Measurements from ENCODE around the gene LIPC.

Gene LIPC

DNA sequence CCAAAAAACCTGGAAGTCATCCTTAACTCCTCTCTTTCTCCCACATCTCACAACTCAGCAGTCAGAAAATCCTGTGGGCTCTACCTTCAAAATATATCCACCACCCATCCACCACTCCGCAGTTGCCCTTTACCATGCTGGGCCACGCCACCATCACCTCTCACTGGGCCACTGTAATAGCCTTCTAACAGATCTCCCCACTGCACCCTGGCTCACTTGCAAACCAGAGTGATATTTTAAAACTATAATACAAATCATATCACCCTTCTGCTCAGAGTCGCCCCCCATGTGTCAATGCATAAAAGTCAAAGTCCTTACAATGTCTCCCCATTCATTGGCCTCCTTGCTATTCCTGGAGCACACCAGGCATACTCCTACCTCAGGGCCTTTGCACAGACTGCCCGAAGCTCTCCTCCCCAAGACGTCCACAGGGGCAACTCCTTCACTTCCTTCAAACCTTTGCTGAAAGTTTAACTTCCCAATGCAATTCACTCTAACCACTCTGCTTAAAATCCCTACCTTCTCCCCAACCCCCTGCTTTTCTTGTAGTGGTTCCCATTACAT is 1.5 kb upstream of the LIPC start:
- Histone ChIP-seq H3K36me3 (ENCODE audit: control insufficient read depth, insufficient read depth, low read length) (no peaks in the 10 kb centered on the region), H3K27me3 (replicated peaks; ENCODE audit: control insufficient read depth, insufficient read depth, low read length, poor library complexity, severe bottlenecking) (no peaks in the 10 kb centered on the region), H3K9me3 (ENCODE audit: control insufficient read depth, low read length) (no peaks in the 10 kb centered on the region), H3K4me3 (ENCODE audit: insufficient read depth, low read depth, low read length, poor library complexity, severe bottlenecking) (no peak overlapping the region), H3K4me1 (ENCODE audit: control insufficient read depth, insufficient read depth, low read length, poor library complexity, severe bottlenecking) (no peaks in the 10 kb centered on the region), H3K27ac (ENCODE audit: insufficient read depth, low read length, poor library complexity, severe bottlenecking) (no peak overlapping the region)
- DNase-seq = no peak

DNA sequence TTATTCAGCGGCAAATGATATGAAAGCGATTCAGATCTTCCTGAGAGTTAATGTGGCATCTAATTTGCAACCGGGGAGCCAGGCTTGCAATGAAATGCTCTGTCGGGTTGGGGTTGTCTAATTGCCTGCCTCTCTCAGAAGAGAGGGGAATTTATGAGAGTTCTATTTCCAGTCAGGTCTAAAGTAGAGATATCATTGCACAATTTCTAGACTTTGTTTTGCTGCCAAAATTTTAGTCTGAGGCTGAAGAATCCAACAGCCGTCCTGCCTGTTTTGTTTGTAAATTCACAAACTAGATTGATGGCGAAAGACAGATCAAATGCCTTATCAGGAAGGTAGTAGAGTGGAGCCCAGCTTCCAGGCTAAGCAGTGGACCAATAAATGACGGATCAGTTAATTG is 610 bp downstream of the LIPC start:
- Histone ChIP-seq H3K27ac (ENCODE audit: insufficient read depth, low read length, poor library complexity, severe bottlenecking) (no peak overlapping the region), H3K4me1 (ENCODE audit: control insufficient read depth, insufficient read depth, low read length, poor library complexity, severe bottlenecking) (no peaks in the 10 kb centered on the region), H3K9me3 (ENCODE audit: control insufficient read depth, low read length) (no peaks in the 10 kb centered on the region), H3K27me3 (replicated peaks; ENCODE audit: control insufficient read depth, insufficient read depth, low read length, poor library complexity, severe bottlenecking) (no peaks in the 10 kb centered on the region), H3K36me3 (ENCODE audit: control insufficient read depth, insufficient read depth, low read length) (no peaks in the 10 kb centered on the region), H3K4me3 (ENCODE audit: insufficient read depth, low read depth, low read length, poor library complexity, severe bottlenecking) (no peak overlapping the region)
- DNase-seq = no peak

DNA sequence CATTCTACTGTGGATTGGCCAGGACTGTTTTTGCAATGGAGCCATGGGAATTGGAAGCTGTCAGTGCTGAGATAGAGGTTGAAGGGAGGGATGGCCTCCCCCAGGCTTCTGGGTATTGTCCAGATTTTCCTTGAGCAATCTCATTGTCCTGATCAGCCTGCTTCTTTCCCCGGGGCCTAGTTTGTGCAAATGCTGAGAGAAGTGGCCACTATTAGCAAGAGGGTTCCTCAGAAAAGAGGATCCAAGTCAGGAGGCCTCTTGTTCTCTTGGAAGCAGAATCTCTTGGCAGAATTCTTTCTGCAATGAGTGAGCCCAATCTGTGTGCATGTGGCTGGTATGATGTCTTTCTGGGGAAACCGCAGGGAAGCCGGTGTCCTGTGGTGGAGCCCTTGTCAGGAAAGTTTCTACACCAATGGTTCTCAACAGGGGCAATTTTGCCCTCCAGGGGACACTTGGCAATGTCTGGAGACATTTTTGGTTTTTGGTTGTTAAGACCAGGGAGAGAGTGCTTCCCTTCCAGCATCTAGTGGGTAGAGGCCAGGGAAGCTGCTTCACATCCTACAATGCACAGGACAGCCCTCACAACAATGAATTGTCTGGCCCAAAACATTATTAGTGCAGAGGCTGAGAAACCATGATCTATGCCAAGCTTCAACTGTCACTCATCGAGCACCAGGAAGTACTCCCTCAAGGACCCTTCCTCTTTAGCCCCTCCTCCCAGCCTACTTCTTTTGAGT is 2.0 kb downstream of the LIPC start:
- Histone ChIP-seq H3K27me3 (replicated peaks; ENCODE audit: control insufficient read depth, insufficient read depth, low read length, poor library complexity, severe bottlenecking) (no peaks in the 10 kb centered on the region), H3K27ac (ENCODE audit: insufficient read depth, low read length, poor library complexity, severe bottlenecking) (no peak overlapping the region), H3K36me3 (ENCODE audit: control insufficient read depth, insufficient read depth, low read length) (no peaks in the 10 kb centered on the region), H3K4me1 (ENCODE audit: control insufficient read depth, insufficient read depth, low read length, poor library complexity, severe bottlenecking) (no peaks in the 10 kb centered on the region), H3K9me3 (ENCODE audit: control insufficient read depth, low read length) (no peaks in the 10 kb centered on the region), H3K4me3 (ENCODE audit: insufficient read depth, low read depth, low read length, poor library complexity, severe bottlenecking) (no peak overlapping the region)
- DNase-seq = no peak

DNA sequence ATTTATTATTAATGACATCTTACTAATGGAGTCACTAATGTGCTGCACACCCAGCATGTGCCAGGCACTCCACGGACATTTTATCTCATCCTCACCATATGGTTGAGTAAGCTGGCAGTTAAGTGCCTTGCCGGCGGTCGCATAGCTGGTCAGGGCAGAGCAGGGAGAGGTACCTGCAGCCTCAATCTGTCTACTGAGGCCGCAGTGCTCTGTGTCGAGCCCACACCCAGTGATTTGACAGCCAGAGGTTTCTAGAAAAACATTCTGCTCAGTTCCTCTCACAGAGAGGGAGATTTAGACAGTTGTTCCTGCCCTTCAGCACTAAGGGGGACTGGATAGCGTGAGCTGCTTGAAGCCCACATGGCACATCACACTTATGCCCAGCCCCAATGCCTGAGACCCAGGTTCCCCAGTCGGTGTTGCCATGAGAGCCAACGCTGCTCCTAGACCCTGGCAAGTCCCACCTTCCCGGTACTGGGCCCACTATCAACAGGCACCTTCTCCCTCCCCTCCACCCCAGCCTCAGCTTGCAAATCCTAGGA is 2.6 kb downstream of the LIPC start:
- Histone ChIP-seq H3K4me3 (ENCODE audit: insufficient read depth, low read depth, low read length, poor library complexity, severe bottlenecking) (no peak overlapping the region), H3K9me3 (ENCODE audit: control insufficient read depth, low read length) (no peaks in the 10 kb centered on the region), H3K27me3 (replicated peaks; ENCODE audit: control insufficient read depth, insufficient read depth, low read length, poor library complexity, severe bottlenecking) (no peaks in the 10 kb centered on the region), H3K4me1 (ENCODE audit: control insufficient read depth, insufficient read depth, low read length, poor library complexity, severe bottlenecking) (no peaks in the 10 kb centered on the region), H3K36me3 (ENCODE audit: control insufficient read depth, insufficient read depth, low read length) (no peaks in the 10 kb centered on the region), H3K27ac (ENCODE audit: insufficient read depth, low read length, poor library complexity, severe bottlenecking) (no peak overlapping the region)
- no peak for DNase-seq

DNA sequence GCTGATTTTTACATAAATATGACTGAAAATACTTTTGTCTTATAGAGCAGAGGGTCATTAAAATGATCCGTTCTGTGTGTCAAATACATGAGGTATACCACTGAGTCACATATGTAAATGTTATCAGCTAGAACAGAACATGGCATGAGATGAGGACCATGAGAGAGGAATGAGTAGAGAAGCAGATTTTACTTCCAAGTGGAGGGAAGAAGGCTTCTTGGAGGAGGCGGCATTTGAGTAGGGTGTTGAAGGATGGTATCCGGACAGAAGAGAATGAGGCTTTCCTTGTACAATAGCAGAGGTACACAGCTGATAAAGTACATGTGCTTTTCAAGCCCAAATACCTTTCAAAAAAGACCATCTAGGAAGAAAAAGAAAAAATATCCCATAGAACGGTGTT is 4.8 kb downstream of the LIPC start:
- DNase-seq = no peak
- no peaks in the 10 kb centered on the region for H3K27me3 ChIP-seq (replicated peaks; ENCODE audit: control insufficient read depth, insufficient read depth, low read length, poor library complexity, severe bottlenecking)
- no peak overlapping the region for H3K27ac ChIP-seq (ENCODE audit: insufficient read depth, low read length, poor library complexity, severe bottlenecking)
- H3K4me3 ChIP-seq (ENCODE audit: insufficient read depth, low read depth, low read length, poor library complexity, severe bottlenecking) = no peak overlapping the region
- no peaks in the 10 kb centered on the region for H3K9me3 ChIP-seq (ENCODE audit: control insufficient read depth, low read length)
- H3K4me1 ChIP-seq (ENCODE audit: control insufficient read depth, insufficient read depth, low read length, poor library complexity, severe bottlenecking) = no peaks in the 10 kb centered on the region
- H3K36me3 ChIP-seq (ENCODE audit: control insufficient read depth, insufficient read depth, low read length) = no peaks in the 10 kb centered on the region

DNA sequence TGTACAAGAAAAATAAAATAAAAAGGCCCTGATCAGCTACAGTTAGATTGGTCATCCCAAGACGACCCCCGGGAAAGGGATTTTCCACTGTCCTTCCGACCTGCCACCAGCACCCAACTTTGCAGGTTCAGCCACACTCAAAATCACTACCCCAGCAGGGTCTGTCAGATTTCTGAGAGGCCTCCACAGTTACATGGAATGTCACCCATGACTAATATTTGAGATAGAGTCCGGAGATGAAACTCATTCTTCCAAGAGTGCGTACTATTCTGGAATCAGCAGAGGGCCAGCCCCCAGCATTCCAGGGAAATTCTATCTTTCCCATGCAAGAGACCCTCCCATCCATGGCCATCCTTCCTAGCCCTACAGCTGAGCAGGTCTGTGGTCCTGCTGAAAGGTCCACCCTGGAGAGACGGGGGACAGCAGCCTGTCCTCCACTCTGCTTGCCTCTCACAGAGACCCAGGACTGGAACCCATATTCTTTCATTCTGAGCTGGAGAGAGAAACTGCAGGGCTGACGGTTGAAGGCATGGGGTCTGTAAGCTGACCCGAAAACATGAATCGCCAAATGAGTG is 5.8 kb downstream of the LIPC start:
- H3K27ac ChIP-seq (ENCODE audit: insufficient read depth, low read length, poor library complexity, severe bottlenecking) = no peak overlapping the region
- H3K9me3 ChIP-seq (ENCODE audit: control insufficient read depth, low read length) = no peaks in the 10 kb centered on the region
- no peaks in the 10 kb centered on the region for H3K27me3 ChIP-seq (replicated peaks; ENCODE audit: control insufficient read depth, insufficient read depth, low read length, poor library complexity, severe bottlenecking)
- no peaks in the 10 kb centered on the region for H3K36me3 ChIP-seq (ENCODE audit: control insufficient read depth, insufficient read depth, low read length)
- no peak for DNase-seq
- H3K4me3 ChIP-seq (ENCODE audit: insufficient read depth, low read depth, low read length, poor library complexity, severe bottlenecking) = no peak overlapping the region
- no peaks in the 10 kb centered on the region for H3K4me1 ChIP-seq (ENCODE audit: control insufficient read depth, insufficient read depth, low read length, poor library complexity, severe bottlenecking)

DNA sequence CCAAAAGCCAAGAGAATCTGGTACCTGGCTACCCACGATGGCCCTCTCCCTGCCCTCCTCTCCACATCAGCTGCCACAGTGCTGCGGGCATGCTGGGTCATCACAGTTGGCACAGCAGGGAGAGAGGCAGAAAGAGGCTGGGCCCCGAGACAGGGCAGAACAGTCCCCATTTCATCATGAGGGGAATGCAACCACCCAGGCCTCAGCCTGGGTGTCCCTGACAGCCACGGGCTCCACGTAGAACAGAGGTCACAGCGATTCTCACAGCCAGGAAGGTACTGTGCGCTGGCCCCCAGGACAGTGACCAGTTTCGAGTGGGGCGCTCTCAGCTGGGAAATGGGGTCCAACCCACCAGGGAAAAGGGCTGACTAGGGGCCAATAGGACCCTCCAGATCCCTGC is 6.3 kb downstream of the LIPC start:
- Histone ChIP-seq H3K9me3 (ENCODE audit: control insufficient read depth, low read length) (no peaks in the 10 kb centered on the region), H3K27ac (ENCODE audit: insufficient read depth, low read length, poor library complexity, severe bottlenecking) (no peak overlapping the region), H3K36me3 (ENCODE audit: control insufficient read depth, insufficient read depth, low read length) (no peaks in the 10 kb centered on the region), H3K4me3 (ENCODE audit: insufficient read depth, low read depth, low read length, poor library complexity, severe bottlenecking) (no peak overlapping the region), H3K4me1 (ENCODE audit: control insufficient read depth, insufficient read depth, low read length, poor library complexity, severe bottlenecking) (no peaks in the 10 kb centered on the region), H3K27me3 (replicated peaks; ENCODE audit: control insufficient read depth, insufficient read depth, low read length, poor library complexity, severe bottlenecking) (no peaks in the 10 kb centered on the region)
- no peak for DNase-seq

DNA sequence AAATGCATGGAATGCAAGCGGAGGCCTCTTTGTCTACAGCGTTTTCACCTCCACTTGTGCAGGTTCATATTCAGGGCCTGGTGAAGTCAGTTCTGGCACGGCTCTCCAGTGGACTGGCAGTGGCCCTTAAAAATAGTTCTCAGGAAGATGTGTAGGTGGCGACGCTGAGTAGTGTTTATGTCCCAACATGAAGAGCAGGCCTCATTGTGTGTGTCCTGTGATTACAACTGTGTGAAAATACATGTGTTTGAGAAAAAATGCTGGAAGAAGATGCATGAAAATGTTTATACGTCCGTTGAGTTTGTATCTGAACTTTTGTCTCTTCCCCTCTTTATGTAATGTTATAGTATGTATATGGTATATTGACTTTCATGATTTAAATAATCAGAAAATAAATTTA is 7.2 kb downstream of the LIPC start:
- no peaks in the 10 kb centered on the region for H3K9me3 ChIP-seq (ENCODE audit: control insufficient read depth, low read length)
- H3K27me3 ChIP-seq (replicated peaks; ENCODE audit: control insufficient read depth, insufficient read depth, low read length, poor library complexity, severe bottlenecking) = no peaks in the 10 kb centered on the region

DNA sequence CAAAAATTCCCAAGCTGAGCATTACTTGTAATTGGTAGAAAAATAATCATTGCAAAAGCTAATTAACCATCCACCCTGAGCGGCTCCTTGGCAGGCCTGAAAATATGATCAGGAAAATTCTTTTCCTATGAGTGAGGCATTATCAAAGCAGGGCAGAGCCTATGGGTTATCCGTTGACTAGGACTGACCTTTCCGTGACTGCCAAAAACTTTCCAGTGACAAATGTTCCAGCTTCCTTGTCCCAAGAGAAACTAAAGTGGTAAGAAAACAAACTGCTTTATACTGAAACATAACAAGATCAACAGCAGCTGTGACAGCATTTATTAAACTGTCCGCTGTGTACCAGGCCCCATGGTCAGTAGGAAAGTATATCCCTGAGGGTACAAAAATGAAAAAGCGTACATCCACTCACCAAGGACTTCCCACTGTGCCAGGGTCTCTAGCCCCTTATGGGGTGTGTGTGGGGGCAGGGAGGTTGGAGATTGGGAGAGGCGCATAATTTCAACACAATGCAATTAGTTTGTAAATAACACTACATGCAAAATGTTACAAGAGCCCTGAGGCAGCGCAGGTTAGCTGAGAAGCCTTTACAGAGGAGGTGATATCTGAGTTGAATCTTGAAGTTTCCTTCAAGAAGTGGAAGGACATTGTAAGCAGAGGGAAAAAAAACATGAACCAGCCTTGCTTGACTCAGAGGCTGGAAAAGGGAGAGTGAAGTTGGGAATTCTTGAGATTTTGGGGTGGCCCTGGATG is 8.5 kb downstream of the LIPC start:
- no peak overlapping the region for H3K27ac ChIP-seq (ENCODE audit: insufficient read depth, low read length, poor library complexity, severe bottlenecking)
- H3K36me3 ChIP-seq (ENCODE audit: control insufficient read depth, insufficient read depth, low read length) = no peaks in the 10 kb centered on the region
- no peaks in the 10 kb centered on the region for H3K9me3 ChIP-seq (ENCODE audit: control insufficient read depth, low read length)
- DNase-seq = no peak
- no peaks in the 10 kb centered on the region for H3K27me3 ChIP-seq (replicated peaks; ENCODE audit: control insufficient read depth, insufficient read depth, low read length, poor library complexity, severe bottlenecking)
- no peak overlapping the region for H3K4me3 ChIP-seq (ENCODE audit: insufficient read depth, low read depth, low read length, poor library complexity, severe bottlenecking)
- H3K4me1 ChIP-seq (ENCODE audit: control insufficient read depth, insufficient read depth, low read length, poor library complexity, severe bottlenecking) = no peaks in the 10 kb centered on the region

More for the DNA sequence above, 7.2 kb downstream of the LIPC start:
- Histone ChIP-seq H3K4me3 (ENCODE audit: insufficient read depth, low read depth, low read length, poor library complexity, severe bottlenecking) (no peak overlapping the region), H3K4me1 (ENCODE audit: control insufficient read depth, insufficient read depth, low read length, poor library complexity, severe bottlenecking) (no peaks in the 10 kb centered on the region), H3K36me3 (ENCODE audit: control insufficient read depth, insufficient read depth, low read length) (no peaks in the 10 kb centered on the region), H3K27ac (ENCODE audit: insufficient read depth, low read length, poor library complexity, severe bottlenecking) (no peak overlapping the region)
- DNase-seq = peak in 1 of 3 donors; percentile 3

DNA sequence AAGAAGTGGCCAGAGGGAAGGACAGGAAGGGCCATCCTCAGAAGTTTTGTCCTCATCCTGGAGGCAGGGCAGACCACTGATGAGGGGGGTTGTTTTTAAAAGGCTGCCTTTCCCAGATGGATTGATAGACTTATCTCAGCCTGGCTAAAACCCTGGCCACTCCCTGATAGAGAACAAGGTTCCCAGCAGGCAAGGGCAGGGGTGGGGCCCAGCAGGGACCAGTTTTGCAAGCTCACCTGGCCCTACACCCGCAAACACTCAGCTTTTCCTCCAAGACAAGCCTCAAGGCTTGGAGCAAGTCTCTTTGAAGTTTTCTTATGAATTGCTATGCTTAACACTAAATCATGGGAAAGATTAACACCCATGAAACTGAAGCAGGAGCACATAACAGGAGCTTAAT is 9.1 kb downstream of the LIPC start:
- DNase-seq = no peak
- Histone ChIP-seq H3K36me3 (ENCODE audit: control insufficient read depth, insufficient read depth, low read length) (no peaks in the 10 kb centered on the region), H3K4me1 (ENCODE audit: control insufficient read depth, insufficient read depth, low read length, poor library complexity, severe bottlenecking) (no peaks in the 10 kb centered on the region), H3K27ac (ENCODE audit: insufficient read depth, low read length, poor library complexity, severe bottlenecking) (no peak overlapping the region), H3K27me3 (replicated peaks; ENCODE audit: control insufficient read depth, insufficient read depth, low read length, poor library complexity, severe bottlenecking) (no peaks in the 10 kb centered on the region), H3K9me3 (ENCODE audit: control insufficient read depth, low read length) (no peaks in the 10 kb centered on the region), H3K4me3 (ENCODE audit: insufficient read depth, low read depth, low read length, poor library complexity, severe bottlenecking) (no peak overlapping the region)

Data from effector memory CD4-positive, alpha-beta T cell (primary cell).